HG03521 (cell line): ENCODE results near the gene LIMS2.

ENCODE experiments used
- ATAC-seq: cut with Tn5 transposase; IDR thresholded peaks from one replicate; pipeline ENCODE4 v1.9.1; 2021; ENCODE audit warnings: mild to moderate bottlenecking, moderate library complexity; ENCODE audit not compliant: unreplicated experiment

The LIMS2 gene

GRCh38 chr2:127635380-127636237, 39.7 kb downstream of the LIMS2 start:
- ATAC-seq = no peak

- no peak for ATAC-seq
Observed at GRCh38 chr2:127634626-127635379, 40.5 kb downstream of the LIMS2 start.

GRCh38 chr2:127634066-127634617, 41.2 kb downstream of the LIMS2 start:
- ATAC-seq = no peak

- no peak for ATAC-seq
Observed at GRCh38 chr2:127633556-127634065, 41.7 kb downstream of the LIMS2 start.

- ATAC-seq = no peak
Observed at GRCh38 chr2:127632592-127633489, 42.5 kb downstream of the LIMS2 start.

GRCh38 chr2:127631997-127632581, 43.2 kb downstream of the LIMS2 start:
- ATAC-seq = no peak

- no peak for ATAC-seq
Observed at GRCh38 chr2:127631541-127631996, 43.8 kb downstream of the LIMS2 start.

GRCh38 chr2:127630864-127631540, 44.3 kb downstream of the LIMS2 start:
- no peak for ATAC-seq

- ATAC-seq = no peak
Observed at GRCh38 chr2:127630096-127630863, 45.0 kb downstream of the LIMS2 start.

- no peak for ATAC-seq
Observed at GRCh38 chr2:127629637-127630036, 45.7 kb downstream of the LIMS2 start.

GRCh38 chr2:127628767-127629614, 46.3 kb downstream of the LIMS2 start:
- ATAC-seq = no peak

- no peak for ATAC-seq
Observed at GRCh38 chr2:127627740-127628571, 47.4 kb downstream of the LIMS2 start.

- no peak for ATAC-seq
Observed at GRCh38 chr2:127626917-127627739, 48.2 kb downstream of the LIMS2 start.

- no peak for ATAC-seq
Observed at GRCh38 chr2:127626175-127626574, 49.2 kb downstream of the LIMS2 start.

GRCh38 chr2:127625572-127625951, 49.8 kb downstream of the LIMS2 start:
- no peak for ATAC-seq
